Measurements from ENCODE around the gene ZFAND3. TPM values are rescaled to one million over a fixed set of nuclear protein-coding genes. Genes with fewer than 3 reads are reported as not detected.

Gene ZFAND3
- total and polyA plus RNA-seq, 2 donors (not counting 1 experiment from before 2014, with no cell fraction given), result 21.5 to 40.8 TPM

- peak overlapping the region; percentile 35 for H3K4me2 ChIP-seq (ENCODE audit: extremely low read depth, insufficient read depth, low read length)
- H3K4me3 ChIP-seq (replicated peaks in 1 of 4; ENCODE audit: control extremely low read depth in 1 of 4, insufficient read depth in 1 of 4, low read depth in 3 of 4, low read length in 4 of 4), result no peak overlapping the region
- no peaks in the 10 kb centered on the region for H3K27me3 ChIP-seq (ENCODE audit: control insufficient read depth, insufficient read depth, low read length)
- no peaks in the 10 kb centered on the region for H4K20me1 ChIP-seq (ENCODE audit: control insufficient read depth, extremely low read depth, insufficient read depth, low read length)
- DNase-seq (ENCODE audit: low read depth in 2 of 2), result no peak
- no peak overlapping the region for H3K27ac ChIP-seq (ENCODE audit: insufficient read depth, low read length)
- no peaks in the 10 kb centered on the region for H3K79me2 ChIP-seq (ENCODE audit: control insufficient read depth, insufficient read depth, low read length)
- H3K9ac ChIP-seq (ENCODE audit: insufficient read depth, low read length), result no peak overlapping the region
- H3K36me3 ChIP-seq (ENCODE audit: control insufficient read depth, insufficient read depth, low read length), result no peaks in the 10 kb centered on the region
- H3K4me1 ChIP-seq (ENCODE audit: control insufficient read depth, extremely low read depth, insufficient read depth, low read length), result peaks cover 18% of the 10 kb centered on the region
- no peaks in the 10 kb centered on the region for H3K9me3 ChIP-seq (ENCODE audit: control insufficient read depth, insufficient read depth, low read depth, low read length)
- no peak for TF ChIP-seq CTCF (conservative IDR thresholded peaks at IDR 0.05 in 1 of 2, IDR thresholded peaks at IDR 0.05 in 1 of 2; ENCODE audit: low read depth in 1 of 2, low read length in 2 of 2)
- peak overlapping the region; percentile 96 for H2AFZ ChIP-seq (ENCODE audit: low read length)
These were observed 35.0 kb upstream of the ZFAND3 start for GRCh38 chr6:37784585-37784967.

GRCh38 chr6:37785002-37785662 is 34.4 kb upstream of the ZFAND3 start:
- no peak overlapping the region for H3K27ac ChIP-seq (ENCODE audit: insufficient read depth, low read length)
- no peak overlapping the region for H2AFZ ChIP-seq (ENCODE audit: low read length)
- no peaks in the 10 kb centered on the region for H3K27me3 ChIP-seq (ENCODE audit: control insufficient read depth, insufficient read depth, low read length)
- H3K9me3 ChIP-seq (ENCODE audit: control insufficient read depth, insufficient read depth, low read depth, low read length), result no peaks in the 10 kb centered on the region
- no peaks in the 10 kb centered on the region for H3K36me3 ChIP-seq (ENCODE audit: control insufficient read depth, insufficient read depth, low read length)
- H3K9ac ChIP-seq (ENCODE audit: insufficient read depth, low read length), result no peak overlapping the region
- TF ChIP-seq CTCF (conservative IDR thresholded peaks at IDR 0.05 in 1 of 2, IDR thresholded peaks at IDR 0.05 in 1 of 2; ENCODE audit: low read depth in 1 of 2, low read length in 2 of 2) (no peak), EZH2 (IDR thresholded peaks at IDR 0.05; ENCODE audit: low read length, missing control alignments) (no peak)
- H3K4me1 ChIP-seq (ENCODE audit: control insufficient read depth, extremely low read depth, insufficient read depth, low read length), result peaks cover 18% of the 10 kb centered on the region
- no peaks in the 10 kb centered on the region for H3K79me2 ChIP-seq (ENCODE audit: control insufficient read depth, insufficient read depth, low read length)
- no peak for DNase-seq (ENCODE audit: low read depth in 2 of 2)
- no peaks in the 10 kb centered on the region for H4K20me1 ChIP-seq (ENCODE audit: control insufficient read depth, extremely low read depth, insufficient read depth, low read length)
- no peak overlapping the region for H3K4me3 ChIP-seq (replicated peaks in 1 of 4; ENCODE audit: control extremely low read depth in 1 of 4, insufficient read depth in 1 of 4, low read depth in 3 of 4, low read length in 4 of 4)
- no peak overlapping the region for H3K4me2 ChIP-seq (ENCODE audit: extremely low read depth, insufficient read depth, low read length)

- no peaks in the 10 kb centered on the region for H3K79me2 ChIP-seq (ENCODE audit: control insufficient read depth, insufficient read depth, low read length)
- H3K4me3 ChIP-seq (replicated peaks in 1 of 4; ENCODE audit: control extremely low read depth in 1 of 4, insufficient read depth in 1 of 4, low read depth in 3 of 4, low read length in 4 of 4), result no peak overlapping the region
- H2AFZ ChIP-seq (ENCODE audit: low read length), result no peak overlapping the region
- TF ChIP-seq EZH2 (IDR thresholded peaks at IDR 0.05; ENCODE audit: low read length, missing control alignments), result no peak
- no peak for TF ChIP-seq CTCF (conservative IDR thresholded peaks at IDR 0.05 in 1 of 2, IDR thresholded peaks at IDR 0.05 in 1 of 2; ENCODE audit: low read depth in 1 of 2, low read length in 2 of 2)
- no peak overlapping the region for H3K9ac ChIP-seq (ENCODE audit: insufficient read depth, low read length)
- H3K9me3 ChIP-seq (ENCODE audit: control insufficient read depth, insufficient read depth, low read depth, low read length), result no peaks in the 10 kb centered on the region
- H3K4me2 ChIP-seq (ENCODE audit: extremely low read depth, insufficient read depth, low read length), result no peak overlapping the region
- peaks cover 19% of the 10 kb centered on the region for H3K4me1 ChIP-seq (ENCODE audit: control insufficient read depth, extremely low read depth, insufficient read depth, low read length)
- no peak overlapping the region for H3K27ac ChIP-seq (ENCODE audit: insufficient read depth, low read length)
- H3K27me3 ChIP-seq (ENCODE audit: control insufficient read depth, insufficient read depth, low read length), result no peaks in the 10 kb centered on the region
- peak in 1 of 2 donors; percentile 26 for DNase-seq (ENCODE audit: low read depth in 2 of 2)
- no peaks in the 10 kb centered on the region for H4K20me1 ChIP-seq (ENCODE audit: control insufficient read depth, extremely low read depth, insufficient read depth, low read length)
- H3K36me3 ChIP-seq (ENCODE audit: control insufficient read depth, insufficient read depth, low read length), result no peaks in the 10 kb centered on the region
These were observed 33.8 kb upstream of the ZFAND3 start for GRCh38 chr6:37785663-37786270.

Data from fibroblast of lung (primary cell).